ENCODE measurements around the gene MAPK12. TPM values are rescaled to one million over a fixed set of nuclear protein-coding genes. Genes with fewer than 3 reads are reported as not detected.

Gene MAPK12
- 53.5 and 56.0 TPM in 2 replicates for total RNA-seq

DNA sequence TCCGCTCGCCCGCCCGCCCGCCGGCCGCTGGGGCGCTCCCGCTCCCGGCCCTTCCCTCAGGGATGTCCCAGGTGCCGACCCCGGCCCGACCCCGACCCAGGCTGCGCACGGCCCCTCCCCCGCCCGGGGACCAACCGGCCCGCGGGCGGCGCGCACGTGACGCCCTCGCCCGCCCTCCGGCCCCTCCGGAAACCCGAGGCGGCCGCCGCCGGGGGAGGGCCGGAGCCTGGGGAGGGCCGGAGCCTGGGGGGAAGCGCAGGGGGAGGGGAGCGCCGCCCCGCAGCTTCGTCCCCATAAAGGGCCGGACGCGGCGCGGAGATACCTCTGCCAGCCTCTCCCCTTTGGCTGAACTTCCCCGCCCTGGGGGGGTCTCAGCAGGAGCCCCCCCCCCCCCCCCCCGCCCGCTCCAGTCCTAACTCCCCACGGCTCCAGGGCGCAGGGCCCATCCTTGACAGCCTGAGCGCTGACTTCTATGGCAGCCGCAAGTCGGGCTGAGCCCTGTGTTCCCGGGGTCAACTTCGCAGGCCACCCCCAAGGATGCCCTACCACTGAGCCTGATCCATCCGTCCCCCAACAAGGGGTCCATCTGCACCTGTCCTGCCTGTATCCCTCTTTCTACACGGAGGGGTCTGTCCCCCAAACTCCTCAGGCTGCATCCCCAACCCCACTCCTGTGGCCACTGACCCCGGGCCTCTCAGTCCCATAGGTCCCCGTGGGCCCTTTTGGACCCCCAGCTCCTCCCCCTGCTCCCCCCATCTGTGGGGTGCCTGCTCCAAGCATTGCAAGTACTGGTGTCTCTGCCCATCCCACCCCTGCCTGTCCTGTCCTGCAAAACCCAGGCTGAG, at the start of gene MAPK12:
Gene MAPK12 (minus strand): TSS at position 69 of the 845 bp plus-strand sequence. CDS start 174 bp downstream, outside the sequence.

DNA sequence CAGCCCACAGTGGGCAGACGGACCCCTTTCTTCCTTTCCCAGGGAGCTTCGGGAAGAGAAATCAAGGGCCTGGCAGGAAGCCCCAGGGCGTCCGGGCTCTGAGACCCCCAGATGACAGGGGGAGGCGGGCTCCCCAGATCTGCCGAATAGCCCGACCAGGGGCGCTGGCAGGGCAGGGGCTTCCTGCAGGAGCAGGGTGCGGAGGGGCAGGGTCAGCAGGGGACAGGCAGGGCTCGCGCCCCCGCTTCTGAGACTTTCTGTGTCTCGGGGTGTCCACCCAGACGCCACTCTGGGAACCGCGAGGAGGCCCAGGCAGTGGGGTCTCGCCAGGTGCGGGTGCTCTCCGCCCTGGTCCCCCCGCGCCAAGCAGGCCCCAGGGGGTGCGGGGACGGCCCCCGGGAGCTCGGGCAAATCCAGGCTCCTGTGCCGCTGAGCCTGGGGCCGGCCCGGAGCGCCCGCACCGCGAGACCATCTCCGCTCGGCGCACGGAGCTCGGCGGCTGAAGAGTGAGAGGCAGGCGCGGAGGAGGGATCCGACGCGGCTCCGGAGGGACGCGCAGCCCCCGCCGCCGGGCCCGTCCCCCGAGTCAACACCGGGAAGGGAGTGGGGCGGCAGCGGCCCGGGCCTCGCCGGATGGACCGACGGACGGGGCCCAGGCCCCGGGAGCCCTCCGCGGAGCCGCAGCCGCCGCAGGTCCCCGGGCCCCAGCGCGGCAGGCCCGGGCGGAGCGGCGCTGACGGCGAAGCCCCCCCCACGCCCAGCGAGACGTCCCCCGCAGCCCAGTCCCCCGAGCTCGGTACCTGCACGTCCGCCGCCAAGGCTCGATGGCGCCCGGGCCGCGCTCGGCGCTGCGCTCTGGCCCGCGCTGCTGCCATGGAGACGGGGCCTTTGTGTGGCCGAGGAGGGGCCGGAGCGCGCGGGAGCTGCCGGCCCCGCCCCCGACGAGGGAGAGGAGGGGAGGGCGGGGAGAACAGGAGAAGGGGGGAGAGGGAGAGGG, 45.6 kb upstream of the MAPK12 start, which contains the start of gene PLXNB2:
Gene PLXNB2 (minus strand): TSS at position 894 of the 997 bp plus-strand sequence. CDS start 17,062 bp downstream, outside the sequence.

DNA sequence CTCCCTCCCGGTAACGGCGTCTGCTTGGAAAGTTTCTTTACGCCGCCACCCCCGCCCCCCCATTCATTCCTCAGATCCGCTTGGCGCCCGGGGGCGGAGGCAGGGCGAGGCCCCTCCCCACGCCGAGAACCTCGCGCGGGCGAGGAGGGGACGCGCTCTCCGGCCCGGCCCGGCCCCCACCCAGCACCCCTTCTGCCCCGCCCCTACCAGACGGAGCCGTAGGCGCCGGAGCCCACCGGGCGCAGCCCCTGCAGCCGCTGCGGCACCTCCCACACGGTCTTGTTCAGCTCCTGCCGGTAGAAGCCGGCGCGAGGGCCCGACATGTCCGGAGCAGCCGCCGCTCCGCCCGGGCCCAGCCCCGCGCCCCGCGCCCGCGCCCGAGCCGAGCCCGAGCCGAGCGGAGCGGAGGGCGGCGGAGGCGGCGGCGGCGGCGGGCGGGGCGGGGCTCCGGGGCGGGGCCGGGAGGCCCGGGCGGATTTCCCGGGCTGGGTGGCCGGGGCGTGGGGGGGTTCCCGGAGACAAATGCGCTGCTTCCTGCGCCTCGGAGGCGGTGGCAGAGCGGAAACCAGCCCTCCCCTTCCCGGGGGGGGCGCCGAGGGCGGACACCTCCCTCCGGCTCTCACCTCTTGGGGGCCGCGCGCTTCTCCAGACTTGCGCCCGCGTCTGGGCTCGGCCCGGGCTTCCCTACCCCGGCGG, 8.6 kb upstream of the MAPK12 start, which contains the start of gene MAPK11:
Gene MAPK11 (minus strand): TSS at position 411 of the 696 bp plus-strand sequence. CDS start 88 bp downstream, at position 323.

DNA sequence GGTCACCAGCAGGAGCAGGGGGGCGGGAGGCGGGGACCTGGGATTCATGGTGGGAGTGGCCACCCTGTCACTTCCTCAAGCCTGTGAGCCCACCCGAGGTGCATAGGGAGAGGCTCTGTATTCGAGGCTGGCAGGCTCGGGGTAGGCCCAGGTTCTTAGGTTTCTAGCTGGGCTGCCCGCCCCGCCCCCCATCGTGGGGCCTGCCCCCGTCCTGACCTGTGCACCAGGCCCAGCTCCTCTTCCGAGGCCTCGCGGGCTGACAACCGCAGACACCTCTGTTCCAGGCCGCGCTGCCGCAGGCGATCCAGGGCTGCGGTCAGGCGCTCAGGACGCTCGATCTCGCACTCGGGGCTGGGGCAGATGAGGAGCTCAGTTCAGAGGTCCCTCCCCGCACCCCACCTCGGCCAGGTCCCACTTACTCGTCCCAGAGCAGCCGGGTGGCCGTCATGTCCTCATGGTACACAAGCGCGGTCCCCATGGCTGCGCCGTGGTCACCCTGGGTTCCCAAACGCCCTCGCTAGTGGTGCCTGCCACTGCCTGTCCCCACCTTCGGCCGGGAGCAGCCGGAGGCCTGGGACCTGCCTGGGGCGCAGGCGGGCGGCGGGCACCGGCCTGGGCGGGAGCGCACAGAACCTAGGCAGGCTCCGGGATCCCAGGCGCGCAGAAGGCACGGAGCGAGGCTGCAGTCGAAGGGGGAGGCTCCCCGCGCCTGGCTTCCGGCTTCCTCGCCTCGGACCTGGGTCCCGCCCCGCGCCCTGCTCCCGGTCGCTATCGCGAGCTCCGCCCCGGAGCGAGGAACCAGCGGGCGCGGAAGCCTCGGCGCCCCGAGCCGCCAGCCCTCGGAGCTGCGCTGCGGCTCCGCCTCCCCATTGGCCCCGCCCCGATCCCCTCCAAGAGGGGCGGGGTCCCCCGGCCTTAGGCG, 10.7 kb downstream of the MAPK12 start, which contains the start of gene HDAC10:
Gene HDAC10 (minus strand): TSS at position 711 of the 922 bp plus-strand sequence. CDS start 233 bp downstream, at position 478.

DNA sequence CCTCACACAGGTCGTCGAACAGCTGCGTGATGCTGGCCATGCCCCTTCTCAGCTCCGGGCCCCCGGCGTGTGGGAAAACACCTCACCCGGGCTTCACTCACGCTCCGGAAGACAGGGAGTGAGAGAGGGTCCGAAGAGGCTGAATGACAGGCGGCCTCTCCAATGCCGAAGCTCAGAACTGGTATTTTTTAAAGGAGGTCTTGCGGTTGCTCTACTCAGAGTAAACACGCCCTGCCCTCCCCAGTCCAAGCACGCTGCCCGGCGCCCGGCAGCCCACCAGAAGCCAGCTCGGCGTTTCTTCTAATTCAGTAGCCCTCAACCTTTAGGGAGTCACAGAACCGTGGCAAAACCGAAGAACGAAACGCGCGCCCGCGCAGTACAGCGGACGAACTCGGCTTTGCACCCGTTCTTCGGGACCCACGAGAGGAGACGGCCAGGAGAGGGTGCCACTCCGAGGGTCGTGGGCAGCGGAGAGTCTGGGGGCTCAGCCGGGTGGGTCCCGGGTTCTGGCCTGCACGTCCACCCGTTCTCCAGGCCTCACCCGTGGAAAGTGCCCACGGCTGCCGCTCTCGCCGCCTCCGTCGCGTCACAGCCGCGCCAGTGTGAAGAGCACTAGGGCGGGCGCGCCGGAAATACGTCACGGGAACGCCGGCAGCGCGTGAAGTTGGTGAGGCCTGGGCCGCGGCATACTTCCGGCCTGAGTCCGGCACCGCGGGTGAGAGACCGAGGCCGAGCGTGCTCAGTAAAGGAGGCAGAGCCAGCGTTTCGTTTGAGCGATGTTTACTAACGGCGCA, 16.9 kb downstream of the MAPK12 start, which contains the start of gene TUBGCP6:
Gene TUBGCP6 (minus strand): TSS at position 604 of the 794 bp plus-strand sequence. CDS start 564 bp downstream, at position 40.

Other genes with a start within 250 kb of the MAPK12 start
- gene IL17REL, start 248.9 kb downstream of the MAPK12 start, total RNA-seq: under 0.01 TPM in 1 of 2 replicates, not detected in the other
- not detected in 2 replicates for gene TTLL8, start 203.4 kb downstream of the MAPK12 start, total RNA-seq
- not detected in 2 replicates for gene MLC1, start 176.3 kb downstream of the MAPK12 start, total RNA-seq
- 5.2 and 6.7 TPM in 2 replicates for gene MOV10L1, start 171.7 kb downstream of the MAPK12 start, total RNA-seq
- 0.39 and 0.87 TPM in 2 replicates for gene PANX2, start 91.0 kb downstream of the MAPK12 start, total RNA-seq
- gene TRABD, start 75.8 kb downstream of the MAPK12 start, total RNA-seq: 38.4 and 42.3 TPM in 2 replicates
- 20.2 and 20.3 TPM in 2 replicates for gene SELENOO, start 60.7 kb downstream of the MAPK12 start, total RNA-seq
- gene TUBGCP6, start 16.7 kb downstream of the MAPK12 start, total RNA-seq: 19.9 and 21.1 TPM in 2 replicates
- 18.3 and 31.2 TPM in 2 replicates for gene HDAC10, start 10.4 kb downstream of the MAPK12 start, total RNA-seq
- 28.7 and 36.6 TPM in 2 replicates for gene MAPK11, start 8.7 kb upstream of the MAPK12 start, total RNA-seq
- 68.6 and 71.5 TPM in 2 replicates for gene PLXNB2, start 46.0 kb upstream of the MAPK12 start, total RNA-seq
- gene DENND6B, start 65.3 kb upstream of the MAPK12 start, total RNA-seq: 3.0 and 3.4 TPM in 2 replicates
- 39.8 and 41.1 TPM in 2 replicates for gene PPP6R2, start 81.6 kb upstream of the MAPK12 start, total RNA-seq
- gene SBF1, start 213.4 kb upstream of the MAPK12 start, total RNA-seq: 47.4 and 50.8 TPM in 2 replicates
- 0.64 and 0.87 TPM in 2 replicates for gene ADM2, start 219.9 kb upstream of the MAPK12 start, total RNA-seq
- gene MIOX, start 225.2 kb upstream of the MAPK12 start, total RNA-seq: not detected in 2 replicates
- gene LMF2, start 246.0 kb upstream of the MAPK12 start, total RNA-seq: 78.3 and 88.4 TPM in 2 replicates
- gene NCAPH2, start 246.5 kb upstream of the MAPK12 start, total RNA-seq: 63.0 and 70.5 TPM in 2 replicates

All from mammary microvascular endothelial cell (primary cell).